GM19035 (cell line): Measurements from ENCODE around the gene KIAA2012.

Experiments used
- ATAC-seq: cut with Tn5 transposase; IDR thresholded peaks from one replicate; pipeline ENCODE4 v1.9.1; 2021; ENCODE audit not compliant: unreplicated experiment

The KIAA2012 gene

GRCh38 chr2:202147775-202148174 is 74.7 kb downstream of the KIAA2012 start:
- ATAC-seq = no peak

GRCh38 chr2:202148515-202149154 is 75.6 kb downstream of the KIAA2012 start:
- no peak for ATAC-seq

GRCh38 chr2:202149155-202149762 is 76.2 kb downstream of the KIAA2012 start:
- ATAC-seq = no peak

GRCh38 chr2:202149936-202150335 is 76.9 kb downstream of the KIAA2012 start:
- no peak for ATAC-seq

- no peak for ATAC-seq
Observed at GRCh38 chr2:202152104-202152715, 79.2 kb downstream of the KIAA2012 start.

GRCh38 chr2:202154613-202155012 is 81.6 kb downstream of the KIAA2012 start:
- no peak for ATAC-seq

GRCh38 chr2:202157211-202157990 is 84.3 kb downstream of the KIAA2012 start:
- no peak for ATAC-seq

- ATAC-seq = no peak
Observed at GRCh38 chr2:202158796-202159195, 85.7 kb downstream of the KIAA2012 start.

- no peak for ATAC-seq
Observed at GRCh38 chr2:202161151-202161835, 88.2 kb downstream of the KIAA2012 start.

GRCh38 chr2:202164411-202164810 is 91.4 kb downstream of the KIAA2012 start:
- ATAC-seq = no peak

GRCh38 chr2:202165208-202165607 is 92.2 kb downstream of the KIAA2012 start:
- ATAC-seq = no peak

- ATAC-seq = no peak
Observed at GRCh38 chr2:202165945-202166344, 92.9 kb downstream of the KIAA2012 start.

- ATAC-seq = no peak
Observed at GRCh38 chr2:202169131-202169530, 96.1 kb downstream of the KIAA2012 start.

- no peak for ATAC-seq
Observed at GRCh38 chr2:202169832-202170424, 96.9 kb downstream of the KIAA2012 start.

GRCh38 chr2:202171241-202171825 is 98.3 kb downstream of the KIAA2012 start:
- ATAC-seq = no peak

- peak; percentile 75 for ATAC-seq
Observed at GRCh38 chr2:202172439-202173211, 99.6 kb downstream of the KIAA2012 start.

GRCh38 chr2:202178346-202178958 is 105.4 kb downstream of the KIAA2012 start:
- peak; percentile 78 for ATAC-seq

- ATAC-seq = no peak
Observed at GRCh38 chr2:202184557-202184956, 111.5 kb downstream of the KIAA2012 start.

- no peak for ATAC-seq
Observed at GRCh38 chr2:202185156-202185555, 112.1 kb downstream of the KIAA2012 start.
